ENCODE results near the gene ZBTB21.

The ZBTB21 gene

GRCh38 chr21:41991659-41992058 lies 18.5 kb downstream of the ZBTB21 start:
- no peak for DNase-seq (ENCODE audit: low spot score)

- DNase-seq (ENCODE audit: low spot score) = no peak
These were observed 20.5 kb downstream of the ZBTB21 start for GRCh38 chr21:41989698-41990097.

- no peak for DNase-seq (ENCODE audit: low spot score)
These were observed 22.9 kb downstream of the ZBTB21 start for GRCh38 chr21:41987310-41987709.

GRCh38 chr21:41985662-41986416 lies 24.3 kb downstream of the ZBTB21 start:
- DNase-seq (ENCODE audit: low spot score) = no peak

GRCh38 chr21:41983229-41983628 lies 26.9 kb downstream of the ZBTB21 start:
- DNase-seq (ENCODE audit: low spot score) = no peak

GRCh38 chr21:41980561-41980960 lies 29.6 kb downstream of the ZBTB21 start:
- no peak for DNase-seq (ENCODE audit: low spot score)

GRCh38 chr21:41979751-41980369 lies 30.3 kb downstream of the ZBTB21 start:
- DNase-seq (ENCODE audit: low spot score) = no peak

GRCh38 chr21:41979335-41979734 lies 30.8 kb downstream of the ZBTB21 start:
- no peak for DNase-seq (ENCODE audit: low spot score)

GRCh38 chr21:41977034-41977950 lies 32.9 kb downstream of the ZBTB21 start:
- DNase-seq (ENCODE audit: low spot score) = no peak

- no peak for DNase-seq (ENCODE audit: low spot score)
These were observed 33.5 kb downstream of the ZBTB21 start for GRCh38 chr21:41976611-41977010.

- DNase-seq (ENCODE audit: low spot score) = no peak
These were observed 34.5 kb downstream of the ZBTB21 start for GRCh38 chr21:41975391-41976272.

GRCh38 chr21:41974752-41975053 lies 35.5 kb downstream of the ZBTB21 start:
- DNase-seq (ENCODE audit: low spot score) = no peak

GRCh38 chr21:41973861-41974751 lies 36.1 kb downstream of the ZBTB21 start:
- DNase-seq (ENCODE audit: low spot score) = no peak

GRCh38 chr21:41973427-41973831 lies 36.7 kb downstream of the ZBTB21 start:
- DNase-seq (ENCODE audit: low spot score) = no peak

- DNase-seq (ENCODE audit: low spot score) = no peak
These were observed 37.5 kb downstream of the ZBTB21 start for GRCh38 chr21:41972511-41973205.

- no peak for DNase-seq (ENCODE audit: low spot score)
These were observed 38.3 kb downstream of the ZBTB21 start for GRCh38 chr21:41971891-41972290.

GRCh38 chr21:41970751-41971653 lies 39.2 kb downstream of the ZBTB21 start:
- no peak for DNase-seq (ENCODE audit: low spot score)

- no peak for DNase-seq (ENCODE audit: low spot score)
These were observed 40.1 kb downstream of the ZBTB21 start for GRCh38 chr21:41970106-41970391.

- DNase-seq (ENCODE audit: low spot score) = no peak
These were observed 42.5 kb downstream of the ZBTB21 start for GRCh38 chr21:41967708-41968107.

Data from HuH-7.5 (cell line).